ENCODE results near the gene RNLS.
"Not testable (repeated sequence)": the region's sequence is repeated elsewhere in the genome, so short reads cannot be mapped to it uniquely, and the experiment has no call there.

RNLS gene

GRCh38 chr10:88343761-88344484, 239.2 kb downstream of the RNLS start:
- DNase-seq (ENCODE audit: low read depth) = peak; percentile 4

GRCh38 chr10:88342733-88343310, 240.3 kb downstream of the RNLS start:
- no peak for DNase-seq (ENCODE audit: low read depth)

- no peak for DNase-seq (ENCODE audit: low read depth)
These were observed 246.0 kb downstream of the RNLS start for GRCh38 chr10:88337134-88337533.

GRCh38 chr10:88336334-88336733, 246.8 kb downstream of the RNLS start:
- DNase-seq (ENCODE audit: low read depth) = no peak

- DNase-seq (ENCODE audit: low read depth) = no peak
These were observed 249.9 kb downstream of the RNLS start for GRCh38 chr10:88333248-88333630.

GRCh38 chr10:88332503-88333247, 250.4 kb downstream of the RNLS start:
- no peak for DNase-seq (ENCODE audit: low read depth)

- DNase-seq (ENCODE audit: low read depth) = no peak
These were observed 252.9 kb downstream of the RNLS start for GRCh38 chr10:88330174-88330573.

- no peak for DNase-seq (ENCODE audit: low read depth)
These were observed 260.6 kb downstream of the RNLS start for GRCh38 chr10:88322324-88323063.

GRCh38 chr10:88319960-88320517, 263.1 kb downstream of the RNLS start:
- DNase-seq (ENCODE audit: low read depth) = no peak

GRCh38 chr10:88318803-88319202, 264.3 kb downstream of the RNLS start:
- DNase-seq (ENCODE audit: low read depth) = peak; percentile 2

- no peak for DNase-seq (ENCODE audit: low read depth)
These were observed 266.0 kb downstream of the RNLS start for GRCh38 chr10:88317099-88317498.

- no peak for DNase-seq (ENCODE audit: low read depth)
These were observed 266.7 kb downstream of the RNLS start for GRCh38 chr10:88316292-88316861.

- DNase-seq (ENCODE audit: low read depth) = peak; percentile 20
These were observed 267.4 kb downstream of the RNLS start for GRCh38 chr10:88315755-88316154.

- DNase-seq (ENCODE audit: low read depth) = no peak
These were observed 268.8 kb downstream of the RNLS start for GRCh38 chr10:88314362-88314761.

- no peak for DNase-seq (ENCODE audit: low read depth)
These were observed 269.2 kb downstream of the RNLS start for GRCh38 chr10:88313878-88314277.

GRCh38 chr10:88312855-88313254, 270.3 kb downstream of the RNLS start:
- no peak for DNase-seq (ENCODE audit: low read depth)

GRCh38 chr10:88311264-88311663, 271.9 kb downstream of the RNLS start:
- DNase-seq (ENCODE audit: low read depth) = no peak

GRCh38 chr10:88309365-88309764, 273.8 kb downstream of the RNLS start:
- no peak for DNase-seq (ENCODE audit: low read depth)

- DNase-seq (ENCODE audit: low read depth) = not testable (repeated sequence)
These were observed 274.8 kb downstream of the RNLS start for GRCh38 chr10:88308361-88308760.

- no peak for DNase-seq (ENCODE audit: low read depth)
These were observed 283.3 kb downstream of the RNLS start for GRCh38 chr10:88299787-88300186.

GRCh38 chr10:88297103-88297502, 286.0 kb downstream of the RNLS start:
- DNase-seq (ENCODE audit: low read depth) = no peak
